Upper lobe of left lung (tissue), 4 donors: Measurements from ENCODE around the gene TEX54.

Source experiments
- CTCF ChIP-seq, 6 experiments: fragments of 450-650 bp in 4 of 6; fragments of 200-600 bp in 2 of 6; sonication (generic) in 2 of 6; IDR thresholded peaks; one replicate each; pipeline ENCODE4 v1.5.1; 2016 to 2019; ENCODE audit warnings: antibody characterized with exemption in 6 of 6
- POLR2A ChIP-seq, 4 donors: fragments of 450-650 bp; IDR thresholded peaks; one replicate each; pipeline ENCODE4 v1.5.1; 2016 to 2017; ENCODE audit warnings: antibody characterized with exemption in 4 of 4, mild to moderate bottlenecking in 2 of 4
- POLR2AphosphoS5 ChIP-seq, 2 donors: sonication (generic); formaldehyde crosslinking; IDR thresholded peaks; one replicate each; pipeline ENCODE4 v1.5.1; 2017; ENCODE audit warnings: antibody characterized with exemption in 2 of 2

- TF ChIP-seq POLR2AphosphoS5 (IDR thresholded peaks at IDR 0.05), result no peak
- no peak for TF ChIP-seq POLR2A (IDR thresholded peaks at IDR 0.05)
- no peak for TF ChIP-seq CTCF (IDR thresholded peaks at IDR 0.05)
Observed at GRCh38 chr11:62851807-62852522, 19.3 kb upstream of the TEX54 start.
